ENCODE measurements around the gene MYH7B.

- no peak for TF ChIP-seq CREM (CRISPR knock-in tag; IDR thresholded peaks at IDR 0.05)
- no peak for TF ChIP-seq CTCF (IDR thresholded peaks at IDR 0.05)
Measured at GRCh38 chr20:34947336-34947735, 8.3 kb upstream of the MYH7B start.

All from WTC11 (cell line).